Measurements from ENCODE around the gene THAP11. TPM values are rescaled to one million over a fixed set of nuclear protein-coding genes. Genes with fewer than 3 reads are reported as not detected.
A peak's percentile ranks its signal among the peaks of the same experiment; 100 is the strongest.

The THAP11 gene
- total and polyA plus RNA-seq, 2 of the 13 experiments (the other 11 are each of a cell fraction or from before 2014, with no cell fraction given), result 44.2 to 53.4 TPM

- TF ChIP-seq ZNF34 (CRISPR knock-in tag; IDR thresholded peaks at IDR 0.05; ENCODE audit: borderline replicate concordance) (peak; percentile 75), TGIF2 (CRISPR knock-in tag; IDR thresholded peaks at IDR 0.05) (peak; percentile 63; the same call in 1 of the 2 replicates), ZKSCAN5 (CRISPR knock-in tag; IDR thresholded peaks at IDR 0.05) (peak; percentile 71; the same call in 1 of the 2 replicates), ZNF766 (CRISPR knock-in tag; IDR thresholded peaks at IDR 0.05; ENCODE audit: borderline replicate concordance) (0 out of 2 replicates have a peak, but pooled peaks have one; percentile 22), ZMAT5 (CRISPR knock-in tag; IDR thresholded peaks at IDR 0.05; ENCODE audit: borderline replicate concordance, low read depth) (no peak), EED (CRISPR knock-in tag; IDR thresholded peaks at IDR 0.05) (0 out of 2 replicates have a peak, but pooled peaks have one; percentile 14), DNMT3B (CRISPR knock-in tag; conservative IDR thresholded peaks at IDR 0.05) (0 out of 2 replicates have a peak, but pooled peaks have one; percentile 23), KIAA2018 (CRISPR knock-in tag; IDR thresholded peaks at IDR 0.05; ENCODE audit: borderline replicate concordance) (no peak), SCMH1 (CRISPR knock-in tag; IDR thresholded peaks at IDR 0.05; ENCODE audit: borderline replicate concordance) (no peak), ZBTB42 (CRISPR knock-in tag; IDR thresholded peaks at IDR 0.05) (peak; percentile 72), ZNF552 (CRISPR knock-in tag; IDR thresholded peaks at IDR 0.05; ENCODE audit: borderline replicate concordance) (peak; percentile 55; the same call in 1 of the 2 replicates), KAT7 (CRISPR knock-in tag; IDR thresholded peaks at IDR 0.05; ENCODE audit: borderline replicate concordance) (peak; percentile 86; the same call in 1 of the 2 replicates), ZNF3 (CRISPR knock-in tag; IDR thresholded peaks at IDR 0.05) (no peak; the same call in 1 of the 2 replicates), ZMAT3 (CRISPR knock-in tag; conservative IDR thresholded peaks at IDR 0.05) (peak; percentile 94), ZNF446 (CRISPR knock-in tag; IDR thresholded peaks at IDR 0.05) (0 out of 2 replicates have a peak, but pooled peaks have one; percentile 24)
- TF ChIP-seq, protein P1, sequence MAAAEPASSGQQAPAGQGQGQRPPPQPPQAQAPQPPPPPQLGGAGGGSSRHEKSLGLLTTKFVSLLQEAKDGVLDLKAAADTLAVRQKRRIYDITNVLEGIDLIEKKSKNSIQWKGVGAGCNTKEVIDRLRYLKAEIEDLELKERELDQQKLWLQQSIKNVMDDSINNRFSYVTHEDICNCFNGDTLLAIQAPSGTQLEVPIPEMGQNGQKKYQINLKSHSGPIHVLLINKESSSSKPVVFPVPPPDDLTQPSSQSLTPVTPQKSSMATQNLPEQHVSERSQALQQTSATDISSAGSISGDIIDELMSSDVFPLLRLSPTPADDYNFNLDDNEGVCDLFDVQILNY (CRISPR knock-in tag; conservative IDR thresholded peaks at IDR 0.05), result peak; percentile 85
- TF ChIP-seq, protein P2, sequence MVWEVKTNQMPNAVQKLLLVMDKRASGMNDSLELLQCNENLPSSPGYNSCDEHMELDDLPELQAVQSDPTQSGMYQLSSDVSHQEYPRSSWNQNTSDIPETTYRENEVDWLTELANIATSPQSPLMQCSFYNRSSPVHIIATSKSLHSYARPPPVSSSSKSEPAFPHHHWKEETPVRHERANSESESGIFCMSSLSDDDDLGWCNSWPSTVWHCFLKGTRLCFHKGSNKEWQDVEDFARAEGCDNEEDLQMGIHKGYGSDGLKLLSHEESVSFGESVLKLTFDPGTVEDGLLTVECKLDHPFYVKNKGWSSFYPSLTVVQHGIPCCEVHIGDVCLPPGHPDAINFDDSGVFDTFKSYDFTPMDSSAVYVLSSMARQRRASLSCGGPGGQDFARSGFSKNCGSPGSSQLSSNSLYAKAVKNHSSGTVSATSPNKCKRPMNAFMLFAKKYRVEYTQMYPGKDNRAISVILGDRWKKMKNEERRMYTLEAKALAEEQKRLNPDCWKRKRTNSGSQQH (CRISPR knock-in tag; IDR thresholded peaks at IDR 0.05; ENCODE audit: low read depth), result no peak
Observed at GRCh38 chr16:67846320-67847063, 4.4 kb downstream of the THAP11 start, which contains the start of gene NUTF2 (continued).

All from HepG2 (cell line).